ENCODE results near the gene C1orf116. TPM values are rescaled to one million over a fixed set of nuclear protein-coding genes. Genes with fewer than 3 reads are reported as not detected.

Gene C1orf116
- total RNA-seq, 1 experiment from 2014 or later, result 2.4 TPM

DNA sequence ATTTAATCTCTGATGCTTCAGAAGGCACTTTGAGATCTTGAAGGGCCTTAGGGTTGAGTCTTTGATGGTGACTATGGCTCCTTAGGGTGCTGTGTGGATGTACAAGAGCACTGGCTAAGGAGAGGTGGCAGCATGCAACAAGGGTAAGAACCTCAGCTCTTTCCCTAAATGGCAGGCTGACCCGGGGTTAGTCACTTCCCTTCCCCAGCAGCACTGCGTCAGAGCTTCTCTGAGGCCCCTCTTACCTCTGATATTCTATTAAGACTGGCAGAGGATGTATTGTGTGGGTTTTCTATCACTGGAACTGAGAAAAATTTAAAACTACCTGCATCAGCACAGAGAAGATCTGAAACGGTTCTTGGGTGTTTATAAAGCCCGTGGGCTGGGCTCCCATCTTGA is 11.8 kb downstream of the C1orf116 start:
- TF ChIP-seq SMAD4 (CRISPR knock-in tag; IDR thresholded peaks at IDR 0.05) (no peak), JUN (CRISPR knock-in tag; IDR thresholded peaks at IDR 0.05) (no peak), RELA (CRISPR knock-in tag; IDR thresholded peaks at IDR 0.05; ENCODE audit: borderline replicate concordance) (no peak), PRRX2 (CRISPR knock-in tag; IDR thresholded peaks at IDR 0.05) (no peak), MYBL2 (CRISPR knock-in tag; IDR thresholded peaks at IDR 0.05) (no peak), IRF2 (CRISPR knock-in tag; IDR thresholded peaks at IDR 0.05; ENCODE audit: borderline replicate concordance, low read depth) (no peak), SMAD3 (CRISPR knock-in tag; IDR thresholded peaks at IDR 0.05; ENCODE audit: borderline replicate concordance) (no peak), ZNF138 (CRISPR knock-in tag; conservative IDR thresholded peaks at IDR 0.05) (no peak), ATF1 (CRISPR knock-in tag; IDR thresholded peaks at IDR 0.05) (no peak), NR1H2 (CRISPR knock-in tag; IDR thresholded peaks at IDR 0.05) (no peak)
- TF ChIP-seq, protein P1, sequence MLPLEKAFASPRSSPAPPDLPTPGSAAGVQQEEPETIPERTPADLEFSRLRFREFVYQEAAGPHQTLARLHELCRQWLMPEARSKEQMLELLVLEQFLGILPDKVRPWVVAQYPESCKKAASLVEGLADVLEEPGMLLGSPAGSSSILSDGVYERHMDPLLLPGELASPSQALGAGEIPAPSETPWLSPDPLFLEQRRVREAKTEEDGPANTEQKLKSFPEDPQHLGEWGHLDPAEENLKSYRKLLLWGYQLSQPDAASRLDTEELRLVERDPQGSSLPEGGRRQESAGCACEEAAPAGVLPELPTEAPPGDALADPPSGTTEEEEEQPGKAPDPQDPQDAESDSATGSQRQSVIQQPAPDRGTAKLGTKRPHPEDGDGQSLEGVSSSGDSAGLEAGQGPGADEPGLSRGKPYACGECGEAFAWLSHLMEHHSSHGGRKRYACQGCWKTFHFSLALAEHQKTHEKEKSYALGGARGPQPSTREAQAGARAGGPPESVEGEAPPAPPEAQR (CRISPR knock-in tag; IDR thresholded peaks at IDR 0.05), result no peak
- TF ChIP-seq, protein P2, sequence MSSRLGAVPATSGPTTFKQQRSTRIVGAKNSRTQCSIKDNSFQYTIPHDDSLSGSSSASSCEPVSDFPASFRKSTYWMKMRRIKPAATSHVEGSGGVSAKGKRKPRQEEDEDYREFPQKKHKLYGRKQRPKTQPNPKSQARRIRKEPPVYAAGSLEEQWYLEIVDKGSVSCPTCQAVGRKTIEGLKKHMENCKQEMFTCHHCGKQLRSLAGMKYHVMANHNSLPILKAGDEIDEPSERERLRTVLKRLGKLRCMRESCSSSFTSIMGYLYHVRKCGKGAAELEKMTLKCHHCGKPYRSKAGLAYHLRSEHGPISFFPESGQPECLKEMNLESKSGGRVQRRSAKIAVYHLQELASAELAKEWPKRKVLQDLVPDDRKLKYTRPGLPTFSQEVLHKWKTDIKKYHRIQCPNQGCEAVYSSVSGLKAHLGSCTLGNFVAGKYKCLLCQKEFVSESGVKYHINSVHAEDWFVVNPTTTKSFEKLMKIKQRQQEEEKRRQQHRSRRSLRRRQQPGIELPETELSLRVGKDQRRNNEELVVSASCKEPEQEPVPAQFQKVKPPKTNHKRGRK (CRISPR knock-in tag; IDR thresholded peaks at IDR 0.05; ENCODE audit: borderline replicate concordance), result no peak
- TF ChIP-seq, protein P3, sequence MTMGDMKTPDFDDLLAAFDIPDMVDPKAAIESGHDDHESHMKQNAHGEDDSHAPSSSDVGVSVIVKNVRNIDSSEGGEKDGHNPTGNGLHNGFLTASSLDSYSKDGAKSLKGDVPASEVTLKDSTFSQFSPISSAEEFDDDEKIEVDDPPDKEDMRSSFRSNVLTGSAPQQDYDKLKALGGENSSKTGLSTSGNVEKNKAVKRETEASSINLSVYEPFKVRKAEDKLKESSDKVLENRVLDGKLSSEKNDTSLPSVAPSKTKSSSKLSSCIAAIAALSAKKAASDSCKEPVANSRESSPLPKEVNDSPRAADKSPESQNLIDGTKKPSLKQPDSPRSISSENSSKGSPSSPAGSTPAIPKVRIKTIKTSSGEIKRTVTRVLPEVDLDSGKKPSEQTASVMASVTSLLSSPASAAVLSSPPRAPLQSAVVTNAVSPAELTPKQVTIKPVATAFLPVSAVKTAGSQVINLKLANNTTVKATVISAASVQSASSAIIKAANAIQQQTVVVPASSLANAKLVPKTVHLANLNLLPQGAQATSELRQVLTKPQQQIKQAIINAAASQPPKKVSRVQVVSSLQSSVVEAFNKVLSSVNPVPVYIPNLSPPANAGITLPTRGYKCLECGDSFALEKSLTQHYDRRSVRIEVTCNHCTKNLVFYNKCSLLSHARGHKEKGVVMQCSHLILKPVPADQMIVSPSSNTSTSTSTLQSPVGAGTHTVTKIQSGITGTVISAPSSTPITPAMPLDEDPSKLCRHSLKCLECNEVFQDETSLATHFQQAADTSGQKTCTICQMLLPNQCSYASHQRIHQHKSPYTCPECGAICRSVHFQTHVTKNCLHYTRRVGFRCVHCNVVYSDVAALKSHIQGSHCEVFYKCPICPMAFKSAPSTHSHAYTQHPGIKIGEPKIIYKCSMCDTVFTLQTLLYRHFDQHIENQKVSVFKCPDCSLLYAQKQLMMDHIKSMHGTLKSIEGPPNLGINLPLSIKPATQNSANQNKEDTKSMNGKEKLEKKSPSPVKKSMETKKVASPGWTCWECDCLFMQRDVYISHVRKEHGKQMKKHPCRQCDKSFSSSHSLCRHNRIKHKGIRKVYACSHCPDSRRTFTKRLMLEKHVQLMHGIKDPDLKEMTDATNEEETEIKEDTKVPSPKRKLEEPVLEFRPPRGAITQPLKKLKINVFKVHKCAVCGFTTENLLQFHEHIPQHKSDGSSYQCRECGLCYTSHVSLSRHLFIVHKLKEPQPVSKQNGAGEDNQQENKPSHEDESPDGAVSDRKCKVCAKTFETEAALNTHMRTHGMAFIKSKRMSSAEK (CRISPR knock-in tag; IDR thresholded peaks at IDR 0.05; ENCODE audit: borderline replicate concordance), result no peak
- TF ChIP-seq, protein P4, sequence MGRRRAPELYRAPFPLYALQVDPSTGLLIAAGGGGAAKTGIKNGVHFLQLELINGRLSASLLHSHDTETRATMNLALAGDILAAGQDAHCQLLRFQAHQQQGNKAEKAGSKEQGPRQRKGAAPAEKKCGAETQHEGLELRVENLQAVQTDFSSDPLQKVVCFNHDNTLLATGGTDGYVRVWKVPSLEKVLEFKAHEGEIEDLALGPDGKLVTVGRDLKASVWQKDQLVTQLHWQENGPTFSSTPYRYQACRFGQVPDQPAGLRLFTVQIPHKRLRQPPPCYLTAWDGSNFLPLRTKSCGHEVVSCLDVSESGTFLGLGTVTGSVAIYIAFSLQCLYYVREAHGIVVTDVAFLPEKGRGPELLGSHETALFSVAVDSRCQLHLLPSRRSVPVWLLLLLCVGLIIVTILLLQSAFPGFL (CRISPR knock-in tag; IDR thresholded peaks at IDR 0.05; ENCODE audit: borderline replicate concordance), result no peak
- TF ChIP-seq, protein P5, sequence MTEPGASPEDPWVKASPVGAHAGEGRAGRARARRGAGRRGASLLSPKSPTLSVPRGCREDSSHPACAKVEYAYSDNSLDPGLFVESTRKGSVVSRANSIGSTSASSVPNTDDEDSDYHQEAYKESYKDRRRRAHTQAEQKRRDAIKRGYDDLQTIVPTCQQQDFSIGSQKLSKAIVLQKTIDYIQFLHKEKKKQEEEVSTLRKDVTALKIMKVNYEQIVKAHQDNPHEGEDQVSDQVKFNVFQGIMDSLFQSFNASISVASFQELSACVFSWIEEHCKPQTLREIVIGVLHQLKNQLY (CRISPR knock-in tag; IDR thresholded peaks at IDR 0.05), result no peak
- ATAC-seq, result no peak
- no peak overlapping the region for H3K27ac Mint-ChIP-seq
- POLR2A ChIA-PET, result no interaction called here
- H3K9me3 Mint-ChIP-seq, result no peaks in the 10 kb centered on the region
- H3K27me3 Mint-ChIP-seq (ENCODE audit: low read depth), result no peaks in the 10 kb centered on the region
- no peak overlapping the region for H3K4me3 Mint-ChIP-seq
- CTCF ChIA-PET, result no interaction called here
- no peaks in the 10 kb centered on the region; the same call in 1 of the 2 replicates for H3K36me3 Mint-ChIP-seq
- peaks cover 13% of the 10 kb centered on the region for H3K4me1 Mint-ChIP-seq
- no peak for DNase-seq (ENCODE audit: low spot score)

DNA sequence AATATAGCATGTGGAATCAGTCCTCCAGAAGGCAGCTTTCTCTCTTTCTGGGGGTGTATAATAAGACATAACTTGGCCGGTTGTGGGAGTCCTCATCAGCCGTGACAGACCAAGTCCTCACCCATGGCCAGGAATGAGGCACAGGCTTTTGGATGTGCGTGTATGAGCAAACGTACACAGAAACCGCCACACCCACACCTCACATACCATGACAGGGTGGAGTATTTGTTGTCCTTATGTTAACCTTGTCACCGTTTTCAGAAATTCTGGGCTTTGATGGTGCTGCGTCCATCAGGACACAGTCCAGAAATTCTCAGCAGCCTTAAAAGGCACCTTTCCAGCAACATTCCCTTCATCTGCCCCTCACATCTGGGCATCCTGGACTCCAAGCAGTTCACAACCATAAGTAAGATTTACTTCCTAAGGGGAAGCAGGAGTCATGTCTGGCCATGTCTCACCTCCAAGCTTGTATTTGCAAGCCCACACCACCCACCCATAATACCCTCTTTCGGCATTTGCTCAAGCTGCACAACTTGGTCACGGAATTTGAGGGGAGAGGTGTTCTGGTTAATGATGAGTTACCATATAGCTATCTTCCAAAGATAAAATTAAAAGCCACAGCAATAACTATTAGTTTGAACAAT is 12.4 kb downstream of the C1orf116 start:
- no peak overlapping the region for H3K27ac Mint-ChIP-seq
- no peak overlapping the region for H3K4me3 Mint-ChIP-seq
- H3K4me1 Mint-ChIP-seq, result peaks cover 7% of the 10 kb centered on the region
- DNase-seq (ENCODE audit: low spot score) (no peak), ATAC-seq (no peak)
- TF ChIP-seq ZNF317 (CRISPR knock-in tag; IDR thresholded peaks at IDR 0.05; ENCODE audit: borderline replicate concordance, low read depth) (no peak), CREB1 (CRISPR knock-in tag; IDR thresholded peaks at IDR 0.05) (no peak)
- H3K9me3 Mint-ChIP-seq, result no peaks in the 10 kb centered on the region
- peaks cover 2% of the 10 kb centered on the region for H3K27me3 Mint-ChIP-seq (ENCODE audit: low read depth)
- H3K36me3 Mint-ChIP-seq, result no peaks in the 10 kb centered on the region; the same call in 1 of the 2 replicates
- ChIA-PET POLR2A (no interaction called here), CTCF (interaction anchor here (1.4 kb wide), 1 partner anchor 38 kb away, joined by 3 read pairs; no protein-coding TSS in a partner anchor)
